ENCODE results near the gene ERC1. TPM values are rescaled to one million over a fixed set of nuclear protein-coding genes. Genes with fewer than 3 reads are reported as not detected.
"Not testable (repeated sequence)": the region's sequence is repeated elsewhere in the genome, so short reads cannot be mapped to it uniquely, and the experiment has no call there.

The ERC1 gene
- total and polyA plus RNA-seq, 5 experiments from 2014 or later, result 14.0 to 51.9 (median 22.5) TPM

- DNase-seq (no peak), ATAC-seq (no peak)
- no peak overlapping the region for H3K4me3 Mint-ChIP-seq
- peaks cover 7 to 28% (median 21%) of the 10 kb centered on the region in 3 donors for H3K36me3 Mint-ChIP-seq
- no peak overlapping the region for H3K27ac Mint-ChIP-seq
- H3K4me1 Mint-ChIP-seq, result peaks cover 0 to 2% (median 0%) of the 10 kb centered on the region in 4 donors
- POLR2A ChIA-PET, result no interaction called here
- no peaks in the 10 kb centered on the region for H3K9me3 Mint-ChIP-seq
- no peaks in the 10 kb centered on the region for H3K27me3 Mint-ChIP-seq
Measured at GRCh38 chr12:1252758-1253157, 261.7 kb downstream of the ERC1 start.

GRCh38 chr12:1255125-1255524 lies 264.1 kb downstream of the ERC1 start:
- H3K27ac Mint-ChIP-seq, ATAC-seq, H3K9me3 Mint-ChIP-seq, DNase-seq, POLR2A ChIA-PET, H3K4me3 Mint-ChIP-seq, H3K27me3 Mint-ChIP-seq, H3K4me1 Mint-ChIP-seq: not testable (repeated sequence)
- peaks cover 7 to 33% (median 21%) of the 10 kb centered on the region in 3 donors for H3K36me3 Mint-ChIP-seq

DNA sequence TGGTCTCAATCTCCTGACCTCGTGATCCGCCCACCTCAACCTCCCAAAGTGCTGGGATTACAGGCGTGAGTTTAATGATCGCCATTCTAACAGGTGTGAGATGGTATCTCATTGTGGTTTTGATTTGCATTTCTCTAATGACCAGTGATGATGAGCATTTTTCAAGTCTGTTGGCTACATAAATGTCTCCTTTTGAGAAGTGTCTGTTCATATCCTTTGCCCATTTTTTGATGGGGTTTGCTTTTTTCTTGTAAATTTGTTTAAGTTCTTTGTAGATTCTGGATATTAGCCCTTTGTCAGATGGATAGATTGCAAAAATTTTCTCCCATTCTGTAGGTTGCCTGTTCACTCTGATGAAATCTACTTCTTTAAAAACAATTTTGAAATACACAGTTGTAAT lies 264.8 kb downstream of the ERC1 start:
- POLR2A ChIA-PET, H3K4me3 Mint-ChIP-seq, ATAC-seq, H3K4me1 Mint-ChIP-seq, H3K27ac Mint-ChIP-seq, H3K9me3 Mint-ChIP-seq, H3K27me3 Mint-ChIP-seq, DNase-seq: not testable (repeated sequence)
- H3K36me3 Mint-ChIP-seq, result peaks cover 7 to 40% (median 24%) of the 10 kb centered on the region in 3 donors

DNA sequence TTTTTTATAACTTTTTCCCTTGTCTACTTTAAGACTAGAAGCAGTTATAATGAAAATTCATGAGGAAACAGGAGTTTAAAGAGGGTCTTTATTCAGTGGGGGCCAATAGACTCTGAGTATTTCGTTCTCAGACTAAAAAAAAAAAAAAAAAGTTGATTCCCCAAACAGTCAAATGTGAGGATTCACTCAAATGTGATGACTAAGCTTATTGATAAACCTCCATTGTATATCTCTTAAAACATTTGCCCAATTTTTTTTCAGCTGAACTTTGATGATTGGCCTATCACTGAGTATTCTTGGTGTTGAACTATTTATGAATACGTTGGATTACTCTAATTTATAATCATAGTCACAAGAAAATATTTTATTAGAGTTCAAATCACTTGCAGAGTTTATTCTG lies 265.3 kb downstream of the ERC1 start:
- Mint-ChIP-seq H3K4me3 (no peak overlapping the region), H3K27ac (no peak overlapping the region), H3K36me3 (peaks cover 9 to 44% (median 28%) of the 10 kb centered on the region in 3 donors), H3K9me3 (no peaks in the 10 kb centered on the region), H3K4me1 (peaks cover 0 to 2% (median 0%) of the 10 kb centered on the region in 4 donors), H3K27me3 (no peaks in the 10 kb centered on the region)
- no peak for DNase-seq
- no peak for ATAC-seq
- POLR2A ChIA-PET, result no interaction called here

- Mint-ChIP-seq H3K36me3 (peaks cover 12 to 49% (median 31%) of the 10 kb centered on the region in 3 donors), H3K27me3 (no peaks in the 10 kb centered on the region), H3K4me1 (peaks cover 0 to 2% (median 0%) of the 10 kb centered on the region in 4 donors), H3K9me3 (no peaks in the 10 kb centered on the region), H3K27ac (peak overlapping the region in 1 of 10 donors; percentile 25), H3K4me3 (no peak overlapping the region)
- no peak for DNase-seq
- no peak for ATAC-seq
- POLR2A ChIA-PET, result no interaction called here
Measured at GRCh38 chr12:1256991-1257390, 266.0 kb downstream of the ERC1 start.

DNA sequence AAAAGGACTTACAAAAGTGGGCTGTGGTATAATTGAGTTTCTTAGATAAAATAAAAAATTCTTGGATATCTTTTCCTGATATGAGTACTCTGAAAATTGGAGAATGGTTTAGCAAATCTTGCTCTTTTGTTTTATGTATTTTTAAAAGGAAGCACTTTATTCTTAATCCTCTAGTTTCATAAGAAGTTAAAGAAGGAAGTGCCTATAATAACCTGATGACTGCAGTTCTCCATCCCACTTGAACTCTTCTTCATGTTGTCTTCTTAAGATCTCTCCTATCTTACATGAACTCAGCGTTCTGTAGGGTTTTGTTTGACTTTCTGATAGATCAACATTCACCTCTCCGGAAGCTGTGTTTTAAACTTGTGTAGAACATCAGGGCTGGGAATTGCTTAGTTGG lies 271.0 kb downstream of the ERC1 start:
- POLR2A ChIA-PET, result no interaction called here

DNA sequence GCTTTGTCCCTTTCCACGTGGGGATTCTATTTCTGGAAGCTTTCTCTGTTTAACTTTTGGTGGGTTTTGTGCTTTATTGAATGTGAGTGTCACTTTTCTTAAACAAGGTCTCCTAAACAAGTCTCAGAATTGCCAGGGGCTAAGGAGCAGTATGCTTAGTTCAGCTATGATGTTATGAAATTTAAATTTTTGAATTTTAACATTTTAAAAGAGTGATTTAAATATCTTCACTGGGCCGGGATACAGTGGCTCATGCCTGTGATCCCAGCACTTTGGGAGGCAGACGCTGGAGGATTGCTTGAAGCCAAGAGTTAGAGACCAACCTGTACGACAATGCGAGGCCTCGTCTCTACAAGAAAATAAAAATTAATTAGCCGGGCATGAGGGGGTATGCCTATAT lies 276.2 kb downstream of the ERC1 start:
- peaks cover 8 to 57% (median 38%) of the 10 kb centered on the region in 3 donors for H3K36me3 Mint-ChIP-seq

More for the DNA sequence above, 271.0 kb downstream of the ERC1 start:
- H3K27ac Mint-ChIP-seq, result peak overlapping the region in 3 of 10 donors; percentile 11 to 44 (median 34)
- H3K27me3 Mint-ChIP-seq, result no peaks in the 10 kb centered on the region
- H3K9me3 Mint-ChIP-seq, result no peaks in the 10 kb centered on the region
- H3K36me3 Mint-ChIP-seq, result peaks cover 9 to 72% (median 41%) of the 10 kb centered on the region in 3 donors
- DNase-seq, result no peak
- peaks cover 0 to 6% (median 2%) of the 10 kb centered on the region in 4 donors for H3K4me1 Mint-ChIP-seq
- H3K4me3 Mint-ChIP-seq, result no peak overlapping the region
- ATAC-seq, result no peak

GRCh38 chr12:1272142-1272541 lies 281.1 kb downstream of the ERC1 start:
- H3K4me1 Mint-ChIP-seq, result peaks cover 1 to 5% (median 3%) of the 10 kb centered on the region in 4 donors
- POLR2A ChIA-PET, result no interaction called here
- DNase-seq (no peak), ATAC-seq (peak in 1 of 2 donors; percentile 27)
- no peaks in the 10 kb centered on the region for H3K9me3 Mint-ChIP-seq
- no peaks in the 10 kb centered on the region for H3K27me3 Mint-ChIP-seq
- no peak overlapping the region for H3K4me3 Mint-ChIP-seq
- no peak overlapping the region for H3K27ac Mint-ChIP-seq
- peaks cover 4 to 25% (median 9%) of the 10 kb centered on the region in 3 donors for H3K36me3 Mint-ChIP-seq

More for the DNA sequence above, 276.2 kb downstream of the ERC1 start:
- no peak overlapping the region for H3K4me3 Mint-ChIP-seq
- H3K27me3 Mint-ChIP-seq, result no peaks in the 10 kb centered on the region
- no peak overlapping the region for H3K27ac Mint-ChIP-seq
- ATAC-seq (no peak), DNase-seq (no peak)
- H3K9me3 Mint-ChIP-seq, result no peaks in the 10 kb centered on the region
- peaks cover 0 to 6% (median under 1%) of the 10 kb centered on the region in 4 donors for H3K4me1 Mint-ChIP-seq
- POLR2A ChIA-PET, result no interaction called here

- H3K27me3 Mint-ChIP-seq, result no peaks in the 10 kb centered on the region
- POLR2A ChIA-PET, result interaction anchor here (0.6 kb wide), 1 partner anchor 856 kb away, joined by 5 read pairs; no protein-coding TSS in a partner anchor
- H3K9me3 Mint-ChIP-seq, result no peaks in the 10 kb centered on the region
- ATAC-seq, result no peak
- DNase-seq, result no peak
- H3K4me3 Mint-ChIP-seq, result no peak overlapping the region
- H3K4me1 Mint-ChIP-seq, result peaks cover 6 to 13% (median 10%) of the 10 kb centered on the region in 4 donors
- peaks cover 4 to 23% (median 8%) of the 10 kb centered on the region in 3 donors for H3K36me3 Mint-ChIP-seq
- H3K27ac Mint-ChIP-seq, result no peak overlapping the region
Measured at GRCh38 chr12:1273051-1273450, 282.0 kb downstream of the ERC1 start.

- POLR2A ChIA-PET, result interaction anchor here (0.5 kb wide), 1 partner anchor 376 kb away, joined by 7 read pairs; no protein-coding TSS in a partner anchor
- peaks cover 0 to 6% (median 6%) of the 10 kb centered on the region in 3 donors for H3K36me3 Mint-ChIP-seq
- peak; percentile 92 to 93 for ATAC-seq
- H3K9me3 Mint-ChIP-seq, result no peaks in the 10 kb centered on the region
- peak overlapping the region; percentile 70 to 99 (median 96) for H3K27ac Mint-ChIP-seq
- peak overlapping the region; percentile 37 to 82 (median 60) for H3K4me3 Mint-ChIP-seq
- peaks cover 8 to 18% (median 16%) of the 10 kb centered on the region in 4 donors for H3K4me1 Mint-ChIP-seq
- no peaks in the 10 kb centered on the region for H3K27me3 Mint-ChIP-seq
- DNase-seq, result peak; percentile 15 to 93 (median 81)
Measured at GRCh38 chr12:1277905-1278304, 286.9 kb downstream of the ERC1 start.

- peak overlapping the region in 7 of 10 donors; percentile 9 to 99 (median 78) for H3K27ac Mint-ChIP-seq
- POLR2A ChIA-PET, result no interaction called here
- no peak for ATAC-seq
Measured at GRCh38 chr12:1279050-1279449, 288.0 kb downstream of the ERC1 start.

GRCh38 chr12:1280059-1280458 lies 289.0 kb downstream of the ERC1 start:
- H3K27ac Mint-ChIP-seq, result peak overlapping the region in 4 of 10 donors; percentile 12 to 96 (median 72)
- no peaks in the 10 kb centered on the region for H3K9me3 Mint-ChIP-seq
- H3K4me1 Mint-ChIP-seq, result peaks cover 6 to 22% (median 17%) of the 10 kb centered on the region in 4 donors
- H3K36me3 Mint-ChIP-seq, result peaks cover 0 to 13% (median 8%) of the 10 kb centered on the region in 3 donors
- H3K27me3 Mint-ChIP-seq, result no peaks in the 10 kb centered on the region
- ATAC-seq, result no peak
- no peak for DNase-seq
- POLR2A ChIA-PET, result interaction anchor here (0.7 kb wide), 1 partner anchor 9 kb away, joined by 3 read pairs; no protein-coding TSS in a partner anchor
- H3K4me3 Mint-ChIP-seq, result no peak overlapping the region

More at GRCh38 chr12:1279050-1279449, 288.0 kb downstream of the ERC1 start:
- peak overlapping the region in 3 of 10 donors; percentile 3 to 22 (median 15) for H3K4me3 Mint-ChIP-seq
- no peaks in the 10 kb centered on the region for H3K27me3 Mint-ChIP-seq
- H3K36me3 Mint-ChIP-seq, result peaks cover 0 to 12% (median 6%) of the 10 kb centered on the region in 3 donors
- no peak for DNase-seq
- H3K4me1 Mint-ChIP-seq, result peaks cover 10 to 18% (median 16%) of the 10 kb centered on the region in 4 donors
- H3K9me3 Mint-ChIP-seq, result no peaks in the 10 kb centered on the region

- H3K36me3 Mint-ChIP-seq, result peaks cover 0 to 16% (median 10%) of the 10 kb centered on the region in 3 donors
- no peak overlapping the region for H3K4me3 Mint-ChIP-seq
- POLR2A ChIA-PET, result interaction anchor here (0.5 kb wide), 1 partner anchor 15 kb away, joined by 3 read pairs; no protein-coding TSS in a partner anchor
- peaks cover 6 to 23% (median 17%) of the 10 kb centered on the region in 4 donors for H3K4me1 Mint-ChIP-seq
- ATAC-seq, result no peak
- no peaks in the 10 kb centered on the region for H3K27me3 Mint-ChIP-seq
- peak overlapping the region in 1 of 10 donors; percentile 27 for H3K27ac Mint-ChIP-seq
- DNase-seq, result no peak
- H3K9me3 Mint-ChIP-seq, result no peaks in the 10 kb centered on the region
Measured at GRCh38 chr12:1281683-1282366, 290.8 kb downstream of the ERC1 start.
